ENCODE measurements around the gene HIVEP3. TPM values are rescaled to one million over a fixed set of nuclear protein-coding genes. Genes with fewer than 3 reads are reported as not detected.

Gene HIVEP3
- total and polyA plus RNA-seq, 2 donors = 2.8 to 3.1 TPM

DNA sequence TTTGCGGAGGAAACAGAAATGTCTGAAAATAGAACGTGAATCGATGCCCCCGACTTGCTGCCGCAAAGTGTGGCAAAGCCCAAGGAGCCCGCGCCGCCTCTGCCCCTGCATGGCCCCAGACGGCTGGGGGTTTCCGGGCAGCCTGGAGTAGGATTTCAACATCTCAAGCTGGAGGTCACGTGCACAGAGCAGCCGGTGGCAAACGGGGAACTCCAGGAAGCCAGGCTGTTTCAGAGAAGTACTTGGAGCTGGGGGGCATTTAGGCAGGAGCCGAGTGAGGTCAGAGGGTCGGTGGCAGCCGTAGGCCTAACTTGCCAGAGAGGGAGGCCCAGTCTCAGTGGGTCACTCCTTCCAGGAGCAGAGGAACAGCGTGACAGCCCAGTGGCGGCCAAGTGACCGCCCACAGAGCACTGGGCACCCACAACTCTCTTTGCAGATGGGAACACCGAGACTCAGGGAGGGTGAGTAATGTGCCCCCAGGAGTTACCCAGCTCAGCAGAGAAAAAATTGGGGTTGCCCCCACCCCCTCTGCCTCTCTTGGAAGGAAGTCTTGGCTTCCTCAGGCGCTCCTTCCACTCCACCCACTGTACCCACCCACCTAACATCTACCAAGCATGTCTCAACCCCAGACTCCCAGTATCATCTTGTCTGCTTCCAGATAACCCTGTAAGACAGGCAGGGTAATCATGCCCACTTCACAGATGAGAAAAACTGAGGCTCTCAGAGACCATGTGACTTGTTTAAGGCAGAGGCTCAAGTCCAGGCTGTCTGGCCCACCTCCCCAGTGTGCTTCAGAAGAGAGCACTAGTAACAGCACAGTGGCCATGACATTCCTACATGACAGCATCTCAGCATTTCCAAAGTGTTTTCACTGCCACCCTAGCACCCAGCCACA is 179.4 kb downstream of the HIVEP3 start:
- no peak overlapping the region for H3K27ac ChIP-seq (ENCODE audit: low read depth)
- no peaks in the 10 kb centered on the region for H3K36me3 ChIP-seq (ENCODE audit: insufficient read depth)
- 46% methylated on average over 21 of the region's 21 CpGs for WGBS
- H3K4me3 ChIP-seq (ENCODE audit: low read depth, low read length) = no peak overlapping the region
- no peak for DNase-seq (ENCODE audit: extremely low spot score)
- no peaks in the 10 kb centered on the region for H3K4me1 ChIP-seq (ENCODE audit: insufficient read depth)

DNA sequence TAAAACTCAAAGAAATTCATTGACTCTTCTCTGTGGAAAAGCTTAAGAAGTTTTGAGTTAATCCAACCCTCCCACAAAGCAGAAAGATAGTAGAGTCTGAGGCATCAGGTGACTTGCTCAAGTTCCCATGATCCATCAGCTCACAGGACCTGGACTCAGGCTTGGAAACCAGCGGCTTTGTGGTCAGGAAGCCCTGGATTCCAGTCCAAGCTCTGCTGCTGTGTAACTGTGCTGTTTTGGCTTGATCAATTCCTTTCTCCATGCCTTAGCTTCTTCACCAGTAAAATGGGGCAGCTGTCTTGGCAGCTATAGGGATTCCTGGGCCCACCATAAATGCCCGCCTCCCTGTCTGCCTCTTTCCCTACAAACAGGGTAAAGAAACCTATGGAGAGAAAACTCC is 180.2 kb downstream of the HIVEP3 start:
- DNase-seq (ENCODE audit: extremely low spot score) = no peak
- no peaks in the 10 kb centered on the region for H3K4me1 ChIP-seq (ENCODE audit: insufficient read depth)
- no peaks in the 10 kb centered on the region for H3K36me3 ChIP-seq (ENCODE audit: insufficient read depth)
- no peak overlapping the region for H3K4me3 ChIP-seq (ENCODE audit: low read depth, low read length)
- WGBS = 96% methylated on average over 2 of the region's 2 CpGs
- H3K27ac ChIP-seq (ENCODE audit: low read depth) = no peak overlapping the region

DNA sequence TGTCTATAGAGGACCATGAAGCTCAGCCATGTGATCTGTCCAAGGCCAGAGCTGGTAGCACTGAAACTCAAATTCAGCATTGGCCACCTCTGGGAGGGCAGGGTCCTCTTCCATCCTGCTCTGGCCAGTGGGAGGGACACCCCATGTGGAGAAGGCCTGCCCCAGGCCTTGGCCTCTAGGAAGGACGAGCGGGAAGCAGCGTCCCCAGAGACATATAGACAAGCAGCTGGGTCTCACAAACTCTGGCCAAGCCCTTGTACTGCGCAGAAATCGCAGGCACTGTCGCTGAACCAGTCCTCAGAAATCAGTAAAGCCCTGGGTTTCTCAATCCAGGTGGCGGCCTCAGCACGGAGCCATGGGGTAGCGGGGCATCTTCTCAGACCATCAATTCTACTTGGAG is 180.7 kb downstream of the HIVEP3 start:
- no peak for DNase-seq (ENCODE audit: extremely low spot score)
- H3K27ac ChIP-seq (ENCODE audit: low read depth) = no peak overlapping the region
- WGBS = 97% methylated on average over 9 of the region's 9 CpGs
- no peaks in the 10 kb centered on the region for H3K36me3 ChIP-seq (ENCODE audit: insufficient read depth)
- H3K4me3 ChIP-seq (ENCODE audit: low read depth, low read length) = no peak overlapping the region
- no peaks in the 10 kb centered on the region for H3K4me1 ChIP-seq (ENCODE audit: insufficient read depth)

DNA sequence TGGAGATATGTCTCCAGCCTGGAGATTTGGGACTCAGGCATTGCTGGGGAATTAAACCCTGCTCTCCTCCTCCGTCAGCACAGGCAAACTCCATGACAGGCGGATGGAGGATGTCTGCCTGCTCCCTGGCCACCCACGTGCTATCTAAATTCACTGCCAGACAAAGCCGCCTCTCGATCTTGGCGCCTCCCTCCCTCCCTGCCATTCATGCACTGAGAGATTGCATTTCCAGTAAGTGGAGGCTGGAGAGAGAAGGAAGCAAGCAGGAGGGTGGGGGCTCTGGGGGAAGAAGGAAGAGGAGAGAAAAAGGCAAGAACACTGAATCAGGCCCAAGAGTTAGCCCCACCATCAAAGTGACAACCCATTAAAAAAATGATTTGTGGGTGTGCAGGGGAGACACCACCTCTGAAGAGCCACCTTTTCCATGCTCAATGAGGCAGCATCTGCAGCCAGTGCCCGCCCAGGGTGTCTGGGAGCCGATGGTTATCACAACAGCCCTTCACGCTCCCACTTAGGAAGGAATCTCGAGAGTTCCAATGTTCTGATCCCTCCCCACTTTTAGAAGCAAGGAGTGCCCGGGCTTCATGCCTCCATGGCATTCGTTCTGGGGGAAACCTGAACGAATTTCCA is 183.0 kb downstream of the HIVEP3 start:
- Histone ChIP-seq H3K36me3 (ENCODE audit: insufficient read depth) (no peaks in the 10 kb centered on the region), H3K27ac (ENCODE audit: low read depth) (no peak overlapping the region), H3K4me3 (ENCODE audit: low read depth, low read length) (no peak overlapping the region), H3K4me1 (ENCODE audit: insufficient read depth) (no peaks in the 10 kb centered on the region)
- no peak for DNase-seq (ENCODE audit: extremely low spot score)
- WGBS = 63% methylated on average over 13 of the region's 13 CpGs

DNA sequence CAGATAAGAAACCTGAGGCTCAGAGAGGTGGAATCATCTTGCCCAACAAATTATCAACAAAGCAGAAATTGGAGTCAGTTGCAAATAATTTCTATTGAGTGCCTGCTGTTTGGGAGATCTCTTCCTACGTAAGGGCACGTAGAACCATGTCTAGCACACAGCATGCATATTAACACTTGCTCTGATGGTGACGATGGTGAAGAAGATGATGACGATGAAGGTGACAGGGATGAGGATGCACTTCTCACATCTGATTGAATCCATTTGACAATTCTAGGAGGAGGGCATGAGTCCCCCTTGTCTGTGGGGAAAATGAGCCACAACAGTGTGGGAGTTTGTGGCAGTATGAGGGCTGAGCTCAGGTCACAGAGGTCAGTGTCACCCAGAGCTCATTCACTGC is 183.6 kb downstream of the HIVEP3 start:
- 97% methylated on average over 4 of the region's 4 CpGs for WGBS
- Histone ChIP-seq H3K4me3 (ENCODE audit: low read depth, low read length) (no peak overlapping the region), H3K4me1 (ENCODE audit: insufficient read depth) (no peaks in the 10 kb centered on the region), H3K36me3 (ENCODE audit: insufficient read depth) (no peaks in the 10 kb centered on the region), H3K27ac (ENCODE audit: low read depth) (no peak overlapping the region)
- no peak for DNase-seq (ENCODE audit: extremely low spot score)

DNA sequence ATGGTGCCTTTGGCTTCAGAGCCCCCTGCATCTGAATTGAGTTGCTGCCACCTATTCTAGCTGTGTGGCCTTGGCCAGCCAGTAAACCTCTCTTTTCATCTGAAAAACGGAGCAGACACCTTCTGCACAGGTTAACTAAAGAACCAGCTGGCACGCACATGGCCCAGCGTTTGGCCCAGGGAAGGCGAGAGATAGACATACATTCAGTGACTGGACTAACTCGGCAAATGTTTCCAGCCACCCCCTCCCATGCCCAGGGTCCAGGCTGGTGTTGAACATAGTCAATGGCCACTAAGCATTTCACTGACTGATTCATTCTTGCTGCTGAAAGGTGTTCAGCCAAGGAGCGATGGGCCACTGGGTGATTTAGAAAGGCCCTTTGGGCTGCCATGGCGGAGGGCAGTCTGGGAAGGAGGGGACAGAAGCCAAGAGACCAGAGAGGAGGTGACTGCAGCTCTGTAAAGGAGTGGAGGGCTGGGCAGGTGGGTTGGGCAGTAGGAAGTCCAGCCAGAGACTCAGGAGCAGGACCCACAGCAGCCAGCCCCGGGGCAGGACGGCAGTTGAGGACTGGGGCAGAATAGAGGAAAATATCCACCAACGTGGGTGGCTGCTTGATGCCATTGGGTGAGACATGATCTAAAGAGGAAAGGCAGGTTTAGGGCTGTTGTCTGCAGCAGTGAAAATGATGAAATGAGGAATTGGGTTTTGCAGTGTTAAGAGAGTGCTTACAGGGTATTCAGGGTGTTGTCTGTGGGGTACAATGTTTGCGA is 184.3 kb downstream of the HIVEP3 start:
- no peak for DNase-seq (ENCODE audit: extremely low spot score)
- WGBS = 93% methylated on average over 11 of the region's 11 CpGs
- H3K4me1 ChIP-seq (ENCODE audit: insufficient read depth) = no peaks in the 10 kb centered on the region
- H3K27ac ChIP-seq (ENCODE audit: low read depth) = no peak overlapping the region
- H3K4me3 ChIP-seq (ENCODE audit: low read depth, low read length) = no peak overlapping the region
- H3K36me3 ChIP-seq (ENCODE audit: insufficient read depth) = no peaks in the 10 kb centered on the region

DNA sequence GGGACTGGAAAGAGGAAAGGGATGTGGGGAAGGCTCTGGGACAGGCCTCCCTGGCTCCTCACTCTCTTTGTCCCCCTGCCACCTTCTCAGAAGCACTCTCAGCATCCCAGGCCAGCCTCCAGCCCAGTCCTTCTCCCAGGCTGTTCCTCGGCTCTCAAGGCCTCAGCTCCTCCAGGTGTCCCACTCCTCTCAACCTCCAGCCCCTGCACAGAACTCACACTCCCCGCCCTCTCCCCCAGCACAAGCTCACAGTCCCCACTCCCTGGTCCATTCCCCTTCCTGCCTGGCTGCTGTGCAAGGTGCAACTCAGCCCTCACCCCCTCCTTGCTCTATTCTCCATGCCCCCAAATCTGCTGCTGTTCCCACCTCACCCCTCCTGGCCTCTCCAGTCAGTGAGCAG is 185.0 kb downstream of the HIVEP3 start:
- DNase-seq (ENCODE audit: extremely low spot score) = no peak
- WGBS = 91% methylated on average over 2 of the region's 2 CpGs
- no peaks in the 10 kb centered on the region for H3K36me3 ChIP-seq (ENCODE audit: insufficient read depth)
- no peak overlapping the region for H3K4me3 ChIP-seq (ENCODE audit: low read depth, low read length)
- no peak overlapping the region for H3K27ac ChIP-seq (ENCODE audit: low read depth)
- H3K4me1 ChIP-seq (ENCODE audit: insufficient read depth) = no peaks in the 10 kb centered on the region

DNA sequence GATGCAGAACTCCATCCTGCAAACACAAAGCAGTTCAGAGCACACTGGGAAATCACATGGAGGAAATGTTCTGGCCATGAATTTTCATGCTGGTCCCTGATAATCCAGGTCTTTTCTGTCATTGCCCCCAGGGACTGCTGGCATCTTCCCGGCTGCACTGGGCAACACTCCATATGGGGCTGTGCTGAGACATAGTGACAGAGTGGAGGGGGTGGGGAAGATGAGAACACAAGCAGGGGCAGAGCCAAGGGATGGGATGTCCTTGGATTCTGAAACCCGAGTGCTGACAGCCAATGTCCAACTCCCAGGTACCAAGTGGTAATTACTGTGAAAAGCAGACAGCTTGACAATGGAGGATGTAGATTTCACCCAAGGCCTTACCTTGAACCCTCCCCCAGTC is 185.7 kb downstream of the HIVEP3 start:
- H3K4me1 ChIP-seq (ENCODE audit: insufficient read depth) = no peaks in the 10 kb centered on the region
- no peak overlapping the region for H3K4me3 ChIP-seq (ENCODE audit: low read depth, low read length)
- no peak overlapping the region for H3K27ac ChIP-seq (ENCODE audit: low read depth)
- no peaks in the 10 kb centered on the region for H3K36me3 ChIP-seq (ENCODE audit: insufficient read depth)
- no peak for DNase-seq (ENCODE audit: extremely low spot score)
- WGBS = 69% methylated on average over 2 of the region's 2 CpGs

DNA sequence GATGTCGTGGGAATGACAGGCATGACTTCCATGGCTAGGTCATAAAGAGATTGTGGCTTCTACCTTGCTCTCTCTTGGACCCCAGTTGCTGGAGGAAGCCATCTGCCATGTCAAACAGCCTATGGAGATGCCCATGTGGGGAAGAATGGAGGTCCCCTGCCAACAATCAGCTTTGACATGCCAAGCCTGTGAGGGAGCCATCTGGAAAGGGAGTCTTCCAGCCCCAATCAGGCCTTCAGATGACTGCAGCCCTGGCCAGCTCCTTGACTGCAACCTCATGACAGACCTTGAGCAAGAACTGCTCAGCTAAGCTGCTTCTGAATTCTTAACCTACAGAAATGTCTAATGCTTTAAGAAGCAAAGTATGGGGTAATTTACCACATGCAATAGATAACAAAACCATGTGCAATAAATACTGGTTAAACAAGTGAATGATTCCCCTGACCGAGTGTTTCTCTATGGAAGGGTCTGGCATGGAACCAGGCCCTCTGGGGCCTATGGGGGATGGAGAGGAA is 187.1 kb downstream of the HIVEP3 start:
- WGBS = 94% methylated on average over 2 of the region's 2 CpGs
- H3K36me3 ChIP-seq (ENCODE audit: insufficient read depth) = no peaks in the 10 kb centered on the region
- no peak overlapping the region for H3K4me3 ChIP-seq (ENCODE audit: low read depth, low read length)
- DNase-seq (ENCODE audit: extremely low spot score) = no peak
- H3K27ac ChIP-seq (ENCODE audit: low read depth) = no peak overlapping the region
- H3K4me1 ChIP-seq (ENCODE audit: insufficient read depth) = no peaks in the 10 kb centered on the region

DNA sequence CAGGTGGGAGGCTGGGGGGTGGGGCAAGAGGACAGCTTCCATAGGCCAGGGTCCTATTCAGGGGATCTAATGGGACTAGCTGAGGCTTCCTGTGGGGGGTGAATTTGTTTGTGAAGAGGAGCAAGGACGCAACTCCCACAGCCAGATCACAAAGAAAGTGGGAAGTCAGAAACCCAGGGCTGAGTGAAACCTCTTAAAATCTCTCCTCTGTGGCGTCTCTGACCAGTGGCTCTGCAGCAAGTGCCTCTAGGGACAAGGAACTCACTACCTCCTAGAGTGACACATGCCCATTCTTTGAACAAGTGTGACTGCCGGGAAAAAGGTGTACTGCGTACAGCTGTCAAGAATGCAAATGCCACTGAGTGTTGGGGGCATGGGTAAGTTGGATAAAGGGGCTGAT is 187.9 kb downstream of the HIVEP3 start:
- Histone ChIP-seq H3K36me3 (ENCODE audit: insufficient read depth) (no peaks in the 10 kb centered on the region), H3K27ac (ENCODE audit: low read depth) (no peak overlapping the region), H3K4me1 (ENCODE audit: insufficient read depth) (no peaks in the 10 kb centered on the region), H3K4me3 (ENCODE audit: low read depth, low read length) (no peak overlapping the region)
- WGBS = 98% methylated on average over 4 of the region's 4 CpGs
- no peak for DNase-seq (ENCODE audit: extremely low spot score)

DNA sequence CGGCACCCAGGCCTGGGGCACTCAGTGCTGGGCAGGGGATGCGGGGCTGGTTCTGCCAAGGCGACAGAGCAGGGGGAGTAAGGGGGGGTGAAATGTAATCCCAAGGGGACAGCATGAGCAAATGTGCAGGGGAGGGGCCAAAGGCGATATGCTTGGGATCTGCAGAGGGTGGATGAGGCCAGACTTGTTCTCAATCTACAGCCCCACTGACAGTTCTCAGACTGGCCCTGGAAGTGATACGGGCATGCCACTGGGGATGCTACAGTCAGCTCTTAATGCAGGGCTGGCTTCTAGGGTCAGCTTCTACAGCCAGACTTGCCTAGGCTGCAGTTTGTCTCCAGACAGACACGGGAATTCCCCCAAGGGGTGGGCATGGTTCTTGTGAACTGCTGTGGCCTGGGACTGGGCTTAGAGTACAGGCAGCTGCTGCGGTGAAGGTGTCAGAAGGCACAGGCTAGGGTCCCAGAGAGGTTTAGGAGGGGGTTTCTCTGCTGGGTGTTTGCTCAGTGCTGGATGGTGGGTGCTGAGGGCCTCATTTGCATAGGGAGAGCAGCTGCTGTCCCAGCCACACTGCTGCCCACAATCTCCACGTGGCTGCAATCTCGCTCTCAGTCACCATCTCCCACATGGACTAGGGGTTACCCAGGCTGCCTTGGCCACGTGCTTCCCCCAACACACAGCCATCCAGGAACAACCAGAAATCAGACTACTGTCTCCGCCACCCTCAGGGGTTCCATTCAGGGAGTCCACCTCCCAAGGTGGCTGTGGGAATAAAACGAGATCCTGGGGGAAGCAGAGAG is 190.1 kb downstream of the HIVEP3 start:
- Histone ChIP-seq H3K36me3 (ENCODE audit: insufficient read depth) (no peaks in the 10 kb centered on the region), H3K27ac (ENCODE audit: low read depth) (no peak overlapping the region), H3K4me1 (ENCODE audit: insufficient read depth) (no peaks in the 10 kb centered on the region), H3K4me3 (ENCODE audit: low read depth, low read length) (no peak overlapping the region)
- 76% methylated on average over 12 of the region's 12 CpGs for WGBS
- DNase-seq (ENCODE audit: extremely low spot score) = no peak

DNA sequence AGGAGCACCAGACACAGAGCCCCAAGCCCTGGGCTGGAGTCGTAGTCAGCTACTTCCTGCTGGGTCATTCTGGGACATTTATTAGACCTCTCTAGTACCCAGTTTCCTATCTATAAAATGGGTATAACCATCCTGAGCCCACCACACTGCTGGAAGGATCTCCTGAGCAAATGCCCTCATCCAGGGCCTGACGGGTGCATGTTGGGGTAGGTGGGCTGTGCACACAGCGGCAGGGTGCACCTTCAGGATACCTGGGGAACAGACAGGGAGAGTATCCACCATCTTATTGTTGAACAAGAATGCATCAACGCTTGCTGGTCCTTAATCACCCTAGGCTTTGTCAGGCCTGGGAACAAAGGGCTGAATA is 191.0 kb downstream of the HIVEP3 start:
- 93% methylated on average over 4 of the region's 4 CpGs for WGBS
- no peak for DNase-seq (ENCODE audit: extremely low spot score)
- no peak overlapping the region for H3K27ac ChIP-seq (ENCODE audit: low read depth)
- no peak overlapping the region for H3K4me3 ChIP-seq (ENCODE audit: low read depth, low read length)
- H3K36me3 ChIP-seq (ENCODE audit: insufficient read depth) = no peaks in the 10 kb centered on the region
- no peaks in the 10 kb centered on the region for H3K4me1 ChIP-seq (ENCODE audit: insufficient read depth)

Measured in urinary bladder (tissue), 4 donors.